IgD-negative memory B cell (primary cell): ENCODE results near the gene C16orf78. TPM values are rescaled to one million over a fixed set of nuclear protein-coding genes. Genes with fewer than 3 reads are reported as not detected.

Source experiments
- H3K27ac Mint-ChIP-seq, 3 donors: one replicate each; pipeline ENCODE4 v1.8.0; 2020 to 2022; ENCODE audit warnings: mild to moderate bottlenecking in 3 of 3, mixed read lengths in 3 of 3, moderate library complexity in 1 of 3
- H3K27me3 Mint-ChIP-seq: one replicate; pipeline ENCODE4 v1.8.0; 2021; ENCODE audit warnings: mixed read lengths
- H3K36me3 Mint-ChIP-seq: one replicate; pipeline ENCODE4 v1.8.0; 2020; ENCODE audit warnings: mild to moderate bottlenecking, mixed read lengths
- H3K4me1 Mint-ChIP-seq, 3 donors: one replicate each; pipeline ENCODE4 v1.8.0; 2020 to 2022; ENCODE audit warnings: mixed read lengths in 3 of 3, mild to moderate bottlenecking in 1 of 3
- H3K4me3 Mint-ChIP-seq, 4 donors: one replicate each; pipeline ENCODE4 v1.8.0; 2020 to 2022; ENCODE audit warnings: mild to moderate bottlenecking in 4 of 4, mixed read lengths in 4 of 4, moderate library complexity in 3 of 4
- H3K9me3 Mint-ChIP-seq, 3 donors: one replicate each; pipeline ENCODE4 v1.8.0; 2020 to 2021; ENCODE audit warnings: mixed read lengths in 3 of 3, mild to moderate bottlenecking in 1 of 3
- polyA plus RNA-seq: library from polyadenylated mRNA; unstranded; fragments of 300-500 nt; fragmentation: Illumina TruSeq; gene quantifications from one replicate; pipeline ENCODE4 v1.2.3, GENCODE V29; 2021

The C16orf78 gene
- polyA plus RNA-seq, 1 donor from 2014 or later, result not detected

GRCh38 chr16:49443576-49443975 lies 70.0 kb downstream of the C16orf78 start:
- Mint-ChIP-seq H3K4me3 (no peak overlapping the region), H3K27ac (peak overlapping the region in 1 of 3 donors; percentile 28), H3K9me3 (no peaks in the 10 kb centered on the region), H3K4me1 (peaks cover 11 to 14% (median 14%) of the 10 kb centered on the region in 3 donors), H3K27me3 (no peaks in the 10 kb centered on the region), H3K36me3 (no peaks in the 10 kb centered on the region)

- Mint-ChIP-seq H3K4me1 (peaks cover 4 to 7% (median 5%) of the 10 kb centered on the region in 3 donors), H3K27me3 (peaks cover 2% of the 10 kb centered on the region), H3K36me3 (peaks cover 2% of the 10 kb centered on the region), H3K9me3 (no peaks in the 10 kb centered on the region), H3K4me3 (no peak overlapping the region), H3K27ac (no peak overlapping the region)
These were observed 73.2 kb downstream of the C16orf78 start for GRCh38 chr16:49446805-49447204.

Other genes starting within 250 kb of the C16orf78 start
- not detected for gene CBLN1, start 92.0 kb upstream of the C16orf78 start, polyA plus RNA-seq